ENCODE measurements around the gene SLC25A13. TPM values are rescaled to one million over a fixed set of nuclear protein-coding genes. Genes with fewer than 3 reads are reported as not detected.

Gene SLC25A13
- polyA plus RNA-seq, 1 of the 3 experiments (the other 2 are of a cell fraction): 16.0 TPM

DNA sequence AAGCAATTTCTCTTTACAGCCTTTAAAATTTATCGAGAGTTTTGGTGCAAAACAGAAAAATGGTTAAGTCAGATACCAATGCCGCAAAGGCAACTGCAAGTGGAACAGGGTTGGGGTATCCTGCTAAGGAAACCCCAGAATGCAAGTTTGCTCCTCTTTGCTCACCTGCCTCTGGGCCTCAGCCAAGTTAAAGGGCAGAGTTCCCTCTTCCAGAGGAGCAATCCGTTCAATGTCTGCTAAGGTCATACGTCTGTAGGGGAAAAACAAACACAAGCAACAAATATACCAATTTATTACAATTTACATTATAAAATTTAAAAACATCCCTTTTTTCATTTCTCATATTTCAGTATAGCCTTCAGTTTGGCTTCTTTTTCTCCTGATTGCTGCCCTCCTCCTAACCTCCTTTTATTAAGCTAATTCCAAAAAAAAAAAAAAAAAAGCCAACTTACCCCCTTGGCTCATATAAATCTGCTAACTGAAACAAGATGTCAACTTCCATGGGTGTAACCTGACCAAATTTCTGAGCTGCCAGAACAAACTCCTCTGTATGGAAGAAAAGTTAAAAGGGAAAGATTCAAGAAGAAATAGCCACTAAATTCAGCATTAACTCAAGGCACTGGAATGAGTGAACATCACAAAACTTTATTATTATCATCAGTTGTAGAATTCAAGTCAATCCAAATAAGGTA lies 132.6 kb downstream of the SLC25A13 start:
- Histone ChIP-seq H3K9me2 (no peaks in the 10 kb centered on the region), H3K36me3 (replicated peaks in 1 of 2; ENCODE audit: control insufficient read depth in 1 of 2, insufficient read depth in 2 of 2, low read length in 1 of 2) (peaks cover 47 to 49% of the 10 kb centered on the region in 2 experiments), H3K4me3 (ENCODE audit: low read depth in 2 of 2, low read length in 1 of 2) (no peak overlapping the region), H4K20me1 (ENCODE audit: insufficient read depth) (no peaks in the 10 kb centered on the region), H3K79me2 (ENCODE audit: insufficient read depth) (no peaks in the 10 kb centered on the region), H3K9ac (no peak overlapping the region), H3K27ac (ENCODE audit: low read depth in 2 of 2, low read length in 1 of 2) (no peak overlapping the region), H3K4me2 (no peak overlapping the region), H3K4me1 (ENCODE audit: control insufficient read depth in 1 of 2, insufficient read depth in 2 of 2, low read depth in 1 of 2, low read length in 1 of 2) (no peaks in the 10 kb centered on the region), H3F3A (replicated peaks; ENCODE audit: insufficient read depth) (peaks cover 3% of the 10 kb centered on the region), H2AFZ (ENCODE audit: low read depth) (no peak overlapping the region), H3K27me3 (ENCODE audit: insufficient read depth) (no peaks in the 10 kb centered on the region), H3K9me3 (no peaks in the 10 kb centered on the region)
- 72% methylated on average over 4 of the region's 4 CpGs for WGBS (ENCODE audit: low lambda C conversion rate)
- CTCF ChIA-PET: interaction anchor here (1.2 to 1.6 kb wide), 2 partner anchors 10 to 114 kb away, joined by 3 to 5 read pairs; no protein-coding TSS in a partner anchor
- no peak for DNase-seq
- TF ChIP-seq, protein P1, sequence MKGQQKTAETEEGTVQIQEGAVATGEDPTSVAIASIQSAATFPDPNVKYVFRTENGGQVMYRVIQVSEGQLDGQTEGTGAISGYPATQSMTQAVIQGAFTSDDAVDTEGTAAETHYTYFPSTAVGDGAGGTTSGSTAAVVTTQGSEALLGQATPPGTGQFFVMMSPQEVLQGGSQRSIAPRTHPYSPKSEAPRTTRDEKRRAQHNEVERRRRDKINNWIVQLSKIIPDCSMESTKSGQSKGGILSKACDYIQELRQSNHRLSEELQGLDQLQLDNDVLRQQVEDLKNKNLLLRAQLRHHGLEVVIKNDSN (IDR thresholded peaks at IDR 0.05; ENCODE audit: borderline replicate concordance, low read depth): no peak
- TF ChIP-seq RFX5 (IDR thresholded peaks at IDR 0.05; ENCODE audit: low read length) (no peak), SMC3 (IDR thresholded peaks at IDR 0.05; ENCODE audit: low read depth, low read length) (no peak), EP300 (IDR thresholded peaks at IDR 0.05; ENCODE audit: borderline replicate concordance in 1 of 2, low read depth in 1 of 2, low read length in 1 of 2) (no peak), JUND (IDR thresholded peaks at IDR 0.05) (no peak), RCOR1 (IDR thresholded peaks at IDR 0.05; ENCODE audit: low read length) (no peak)
- TF ChIP-seq, protein P2, sequence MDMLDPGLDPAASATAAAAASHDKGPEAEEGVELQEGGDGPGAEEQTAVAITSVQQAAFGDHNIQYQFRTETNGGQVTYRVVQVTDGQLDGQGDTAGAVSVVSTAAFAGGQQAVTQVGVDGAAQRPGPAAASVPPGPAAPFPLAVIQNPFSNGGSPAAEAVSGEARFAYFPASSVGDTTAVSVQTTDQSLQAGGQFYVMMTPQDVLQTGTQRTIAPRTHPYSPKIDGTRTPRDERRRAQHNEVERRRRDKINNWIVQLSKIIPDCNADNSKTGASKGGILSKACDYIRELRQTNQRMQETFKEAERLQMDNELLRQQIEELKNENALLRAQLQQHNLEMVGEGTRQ (IDR thresholded peaks at IDR 0.05; ENCODE audit: borderline replicate concordance, low read depth, low read length): no peak
- TF ChIP-seq, protein P3, sequence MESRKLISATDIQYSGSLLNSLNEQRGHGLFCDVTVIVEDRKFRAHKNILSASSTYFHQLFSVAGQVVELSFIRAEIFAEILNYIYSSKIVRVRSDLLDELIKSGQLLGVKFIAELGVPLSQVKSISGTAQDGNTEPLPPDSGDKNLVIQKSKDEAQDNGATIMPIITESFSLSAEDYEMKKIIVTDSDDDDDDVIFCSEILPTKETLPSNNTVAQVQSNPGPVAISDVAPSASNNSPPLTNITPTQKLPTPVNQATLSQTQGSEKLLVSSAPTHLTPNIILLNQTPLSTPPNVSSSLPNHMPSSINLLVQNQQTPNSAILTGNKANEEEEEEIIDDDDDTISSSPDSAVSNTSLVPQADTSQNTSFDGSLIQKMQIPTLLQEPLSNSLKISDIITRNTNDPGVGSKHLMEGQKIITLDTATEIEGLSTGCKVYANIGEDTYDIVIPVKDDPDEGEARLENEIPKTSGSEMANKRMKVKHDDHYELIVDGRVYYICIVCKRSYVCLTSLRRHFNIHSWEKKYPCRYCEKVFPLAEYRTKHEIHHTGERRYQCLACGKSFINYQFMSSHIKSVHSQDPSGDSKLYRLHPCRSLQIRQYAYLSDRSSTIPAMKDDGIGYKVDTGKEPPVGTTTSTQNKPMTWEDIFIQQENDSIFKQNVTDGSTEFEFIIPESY (IDR thresholded peaks at IDR 0.05; ENCODE audit: borderline replicate concordance, low read depth): no peak
- POLR2A ChIA-PET: no interaction called here

DNA sequence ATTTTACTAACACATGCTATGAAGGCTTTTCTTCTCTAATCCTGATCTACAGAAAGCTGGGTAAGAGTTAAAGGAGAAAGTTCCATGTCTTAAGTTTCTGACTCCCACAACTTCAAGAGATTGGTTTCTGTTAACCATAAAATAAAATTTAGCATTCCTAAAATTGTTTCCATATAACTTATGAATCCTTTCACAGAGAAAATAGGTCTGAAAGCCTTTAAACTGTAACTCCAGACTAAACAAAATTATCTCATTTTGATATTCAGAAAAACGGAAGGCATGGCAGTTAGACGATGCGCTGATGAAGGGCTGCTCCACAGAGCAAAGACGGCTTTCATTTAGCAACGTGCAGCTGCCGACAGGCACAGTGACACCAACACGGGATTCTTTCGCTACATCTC lies 133.3 kb downstream of the SLC25A13 start:
- no peak overlapping the region for H3K27ac ChIP-seq (ENCODE audit: low read depth in 2 of 2, low read length in 1 of 2)
- TF ChIP-seq POLR2AphosphoS5 (IDR thresholded peaks at IDR 0.05; ENCODE audit: low read depth, low read length) (no peak), JUND (IDR thresholded peaks at IDR 0.05) (no peak)
- no peaks in the 10 kb centered on the region for H3K4me1 ChIP-seq (ENCODE audit: control insufficient read depth in 1 of 2, insufficient read depth in 2 of 2, low read depth in 1 of 2, low read length in 1 of 2)
- no peak overlapping the region for H2AFZ ChIP-seq (ENCODE audit: low read depth)
- H3K79me2 ChIP-seq (ENCODE audit: insufficient read depth): no peaks in the 10 kb centered on the region
- H4K20me1 ChIP-seq (ENCODE audit: insufficient read depth): no peaks in the 10 kb centered on the region
- no peak overlapping the region for H3K4me2 ChIP-seq
- peaks cover 54 to 55% of the 10 kb centered on the region in 2 experiments for H3K36me3 ChIP-seq (replicated peaks in 1 of 2; ENCODE audit: control insufficient read depth in 1 of 2, insufficient read depth in 2 of 2, low read length in 1 of 2)
- H3K9me2 ChIP-seq: no peaks in the 10 kb centered on the region
- no peak overlapping the region for H3K9ac ChIP-seq
- WGBS (ENCODE audit: low lambda C conversion rate): 97% methylated on average over 8 of the region's 8 CpGs
- H3K4me3 ChIP-seq (ENCODE audit: low read depth in 2 of 2, low read length in 1 of 2): no peak overlapping the region
- H3K27me3 ChIP-seq (ENCODE audit: insufficient read depth): no peaks in the 10 kb centered on the region
- peaks cover 3% of the 10 kb centered on the region for H3F3A ChIP-seq (replicated peaks; ENCODE audit: insufficient read depth)
- ChIA-PET POLR2A (no interaction called here), CTCF (interaction anchor here (0.9 kb wide), 1 partner anchor 9 kb away, joined by 3 read pairs; no protein-coding TSS in a partner anchor)
- DNase-seq: no peak
- no peaks in the 10 kb centered on the region for H3K9me3 ChIP-seq
